Tibial nerve (tissue), 3 donors: Measurements from ENCODE around the gene BCR.

ENCODE experiments used
- POLR2A ChIP-seq, 2 donors: fragments of 450-650 bp; IDR thresholded peaks; one replicate each; pipeline ENCODE4 v1.6.1; 2017; ENCODE audit warnings: antibody characterized with exemption in 2 of 2, mild to moderate bottlenecking in 2 of 2, moderate library complexity in 2 of 2
- TF ChIP-seq, protein P1 (sequence below), 5 experiments: fragments of 200-600 bp in 3 of 5; fragments of 450-650 bp in 2 of 5; sonication (generic) in 3 of 5; IDR thresholded peaks; one replicate each; pipeline ENCODE4 v1.5.1; 2016 to 2019; ENCODE audit warnings: antibody characterized with exemption in 5 of 5, mild to moderate bottlenecking in 3 of 5, moderate library complexity in 2 of 5

GRCh38 chr22:23283591-23284503 lies 103.5 kb downstream of the BCR start:
- TF ChIP-seq, protein P1, sequence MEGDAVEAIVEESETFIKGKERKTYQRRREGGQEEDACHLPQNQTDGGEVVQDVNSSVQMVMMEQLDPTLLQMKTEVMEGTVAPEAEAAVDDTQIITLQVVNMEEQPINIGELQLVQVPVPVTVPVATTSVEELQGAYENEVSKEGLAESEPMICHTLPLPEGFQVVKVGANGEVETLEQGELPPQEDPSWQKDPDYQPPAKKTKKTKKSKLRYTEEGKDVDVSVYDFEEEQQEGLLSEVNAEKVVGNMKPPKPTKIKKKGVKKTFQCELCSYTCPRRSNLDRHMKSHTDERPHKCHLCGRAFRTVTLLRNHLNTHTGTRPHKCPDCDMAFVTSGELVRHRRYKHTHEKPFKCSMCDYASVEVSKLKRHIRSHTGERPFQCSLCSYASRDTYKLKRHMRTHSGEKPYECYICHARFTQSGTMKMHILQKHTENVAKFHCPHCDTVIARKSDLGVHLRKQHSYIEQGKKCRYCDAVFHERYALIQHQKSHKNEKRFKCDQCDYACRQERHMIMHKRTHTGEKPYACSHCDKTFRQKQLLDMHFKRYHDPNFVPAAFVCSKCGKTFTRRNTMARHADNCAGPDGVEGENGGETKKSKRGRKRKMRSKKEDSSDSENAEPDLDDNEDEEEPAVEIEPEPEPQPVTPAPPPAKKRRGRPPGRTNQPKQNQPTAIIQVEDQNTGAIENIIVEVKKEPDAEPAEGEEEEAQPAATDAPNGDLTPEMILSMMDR (IDR thresholded peaks at IDR 0.05) = no peak
- no peak for TF ChIP-seq POLR2A (IDR thresholded peaks at IDR 0.05)
